NCI-H748 treated with DMSO at 0.1 percent for 48 hours (cell line): Measurements from ENCODE around the gene NME3.
A peak's percentile ranks its signal among the peaks of the same experiment; 100 is the strongest.

Experiments
- DNase-seq: peaks from one replicate; lab custom pipeline; 2025; lab: John Stamatoyannopoulos, UW

Gene NME3

DNA sequence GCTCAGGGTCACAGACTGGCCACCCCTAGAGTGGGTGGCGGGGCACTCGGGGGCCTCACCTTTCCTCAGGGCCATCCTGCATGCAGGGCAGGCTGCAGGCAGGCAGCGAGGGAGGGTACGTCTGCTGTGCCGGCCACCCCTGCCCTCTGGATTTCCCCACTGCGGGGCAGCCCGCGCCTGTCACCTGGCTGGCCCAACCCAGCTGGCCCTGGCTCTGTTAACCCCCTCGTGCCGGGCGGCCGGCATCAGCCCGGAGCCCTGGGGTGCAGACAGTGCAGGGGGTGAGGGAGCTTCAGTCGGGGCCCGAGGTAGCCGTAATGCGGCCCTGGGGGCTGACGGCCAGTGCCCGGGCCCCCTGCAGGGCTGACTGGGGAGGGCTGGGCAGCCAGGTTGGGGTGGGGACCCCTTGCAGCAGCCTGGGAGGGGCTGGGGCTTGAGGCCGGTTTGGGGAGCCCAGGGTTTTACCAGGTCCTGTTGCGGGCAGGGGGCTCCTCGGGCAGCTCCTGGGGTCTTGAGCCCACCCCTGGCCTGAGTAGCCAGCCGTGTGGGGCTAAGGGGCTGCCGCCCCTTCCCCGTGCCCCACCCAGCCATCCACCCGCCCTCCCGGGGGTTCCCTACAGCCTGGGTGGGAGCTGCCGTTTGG lies 22.4 kb upstream of the NME3 start, which contains the start of gene IGFALS:
Gene IGFALS, minus strand, starts transcription at position 128 of the 643 bp plus-strand sequence. Its CDS starts 53 bp downstream, at position 75.
- DNase-seq: no peak

DNA sequence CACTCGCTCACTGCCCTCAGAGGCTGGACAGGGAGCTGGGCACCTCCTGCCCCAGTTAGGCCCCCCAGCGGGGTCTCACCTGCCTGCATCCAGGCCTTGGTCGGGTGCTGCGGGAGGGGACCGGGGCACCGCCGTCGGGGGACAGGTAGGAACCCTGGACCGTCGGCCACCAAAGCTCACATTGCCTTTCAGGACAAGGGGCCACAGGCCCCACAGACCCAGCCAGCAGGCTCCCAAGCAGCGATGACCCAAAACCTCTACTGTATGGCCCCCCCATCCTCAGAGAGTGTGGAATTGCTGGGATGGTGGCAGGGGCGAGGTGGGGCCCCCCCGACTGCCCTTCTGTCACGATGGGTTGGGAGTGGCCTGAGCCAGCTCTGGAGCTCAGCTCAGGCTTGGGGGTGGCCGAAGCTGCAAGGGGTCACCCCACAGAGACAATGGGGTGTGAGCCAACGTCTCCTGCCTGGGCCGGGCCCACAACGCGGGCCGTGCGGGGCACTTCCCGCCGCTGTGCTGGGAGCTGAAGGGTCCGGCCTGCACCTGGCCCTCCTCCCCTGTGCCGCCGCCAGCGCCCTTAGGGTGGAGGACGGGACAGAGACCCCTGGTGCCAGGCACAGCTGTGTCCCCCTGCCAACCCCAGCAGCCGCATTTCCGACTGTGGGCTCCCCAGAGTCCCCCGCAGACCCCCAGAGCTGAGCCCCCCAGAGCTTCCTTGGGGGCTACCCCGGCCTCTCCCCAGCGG lies 21.7 kb upstream of the NME3 start:
- DNase-seq: no peak

DNA sequence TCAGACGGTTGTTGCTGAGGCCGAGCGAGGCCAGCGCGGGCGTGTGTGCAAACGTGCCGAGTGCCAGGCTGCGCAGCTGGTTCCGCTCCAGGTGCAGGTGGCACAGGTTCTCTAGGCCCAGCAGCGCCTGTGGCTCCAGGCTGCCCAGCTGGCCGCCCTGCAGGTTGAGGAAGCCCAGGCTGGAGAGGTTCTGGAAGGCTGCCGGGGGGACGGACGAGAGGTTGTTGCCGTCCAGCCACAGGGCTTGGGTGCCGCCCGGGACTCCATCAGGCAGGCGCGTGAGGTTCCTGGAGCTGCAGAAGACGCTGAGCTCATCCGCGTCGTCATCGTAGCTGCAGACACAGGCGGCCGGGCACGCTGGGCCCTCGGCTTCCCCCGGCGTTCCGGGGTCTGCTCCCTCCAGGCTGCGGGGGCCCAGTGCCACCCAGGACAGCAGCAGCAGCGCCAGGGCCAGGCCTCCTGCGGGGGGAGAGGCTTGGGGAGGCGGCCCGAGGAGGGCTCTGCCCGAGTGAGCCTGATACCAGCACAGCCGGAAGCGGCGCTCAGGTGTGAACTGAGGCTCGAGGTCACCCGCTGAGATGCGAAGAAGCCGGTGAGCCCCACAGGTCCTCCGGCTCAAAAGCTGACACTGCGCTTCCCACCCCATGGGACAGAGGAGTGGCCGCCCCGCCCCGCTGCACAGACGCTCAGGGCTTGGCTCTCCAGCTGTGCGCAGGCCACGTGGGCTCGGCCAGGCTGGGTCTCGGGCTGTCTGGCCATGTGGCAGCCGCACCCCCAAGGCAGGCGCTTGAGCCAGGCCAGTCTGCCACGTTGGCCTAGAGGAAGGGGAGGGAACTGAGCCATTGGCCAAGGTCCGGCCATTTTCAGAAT lies 20.8 kb upstream of the NME3 start:
- DNase-seq: no peak

DNA sequence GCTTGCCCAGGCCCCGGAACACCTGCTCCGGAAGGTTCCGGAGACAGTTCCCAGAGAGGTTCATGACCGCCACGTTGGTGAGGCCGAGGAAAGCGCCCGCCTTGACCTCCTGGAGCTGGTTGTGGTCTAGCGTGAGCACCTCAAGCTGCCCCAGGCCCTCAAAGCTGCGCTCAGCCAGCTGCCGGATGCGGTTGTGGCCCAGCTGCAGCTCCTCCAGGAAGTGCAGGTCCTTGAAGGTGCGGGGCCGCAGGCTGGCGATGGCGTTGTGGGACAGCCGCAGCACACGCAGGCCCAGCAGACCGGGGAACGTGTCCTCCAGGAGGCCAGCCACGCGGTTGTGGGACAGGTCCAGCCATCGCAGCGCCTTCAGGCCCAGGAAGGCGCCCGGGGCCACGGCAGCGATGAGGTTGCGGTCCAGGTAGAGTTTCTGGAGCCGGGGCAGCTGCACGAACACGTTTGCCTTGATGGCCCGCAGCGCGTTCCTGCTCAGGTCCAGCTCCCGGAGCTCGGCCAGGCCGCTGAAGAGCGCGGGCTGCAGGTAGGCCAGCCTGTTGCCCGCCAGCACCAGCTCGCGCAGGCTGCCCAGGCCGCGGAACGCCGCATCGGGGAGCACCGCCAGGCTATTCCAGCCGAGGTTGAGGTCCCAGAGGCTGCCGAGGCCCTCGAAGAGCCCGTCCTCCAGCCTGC lies 20.1 kb upstream of the NME3 start:
- no peak for DNase-seq

DNA sequence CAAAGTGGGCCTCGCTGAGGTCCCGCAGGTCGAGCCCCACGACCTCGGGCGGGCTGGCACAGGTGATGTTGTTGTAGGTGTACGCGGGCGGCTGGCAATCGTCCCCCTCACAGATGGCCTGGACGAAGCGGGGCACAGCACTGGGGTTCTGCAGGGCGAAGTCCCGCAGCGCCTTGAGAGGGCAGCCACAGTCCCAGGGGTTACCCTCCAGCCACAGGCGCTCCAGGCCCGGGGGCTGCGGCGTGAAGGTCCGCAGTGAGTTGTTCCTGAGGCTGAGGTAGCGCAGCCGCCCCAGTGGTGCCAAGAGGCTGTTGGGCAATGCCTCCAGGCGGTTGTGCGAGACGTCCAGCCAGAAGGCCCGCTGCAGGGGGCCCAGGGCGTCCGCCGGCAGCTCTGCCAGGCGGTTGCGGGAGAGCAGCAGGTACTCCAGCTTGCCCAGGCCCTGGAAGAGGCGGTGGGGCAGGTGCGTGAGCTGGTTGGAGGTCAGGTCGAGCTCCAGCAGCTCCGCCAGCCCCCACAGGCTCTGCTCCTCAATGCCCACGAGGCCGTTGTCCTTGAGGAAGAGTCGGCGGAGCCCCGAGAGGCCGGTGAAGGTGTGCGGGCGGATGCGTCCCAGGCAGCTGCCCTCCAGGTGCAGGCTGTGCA lies 19.4 kb upstream of the NME3 start:
- DNase-seq: no peak

DNA sequence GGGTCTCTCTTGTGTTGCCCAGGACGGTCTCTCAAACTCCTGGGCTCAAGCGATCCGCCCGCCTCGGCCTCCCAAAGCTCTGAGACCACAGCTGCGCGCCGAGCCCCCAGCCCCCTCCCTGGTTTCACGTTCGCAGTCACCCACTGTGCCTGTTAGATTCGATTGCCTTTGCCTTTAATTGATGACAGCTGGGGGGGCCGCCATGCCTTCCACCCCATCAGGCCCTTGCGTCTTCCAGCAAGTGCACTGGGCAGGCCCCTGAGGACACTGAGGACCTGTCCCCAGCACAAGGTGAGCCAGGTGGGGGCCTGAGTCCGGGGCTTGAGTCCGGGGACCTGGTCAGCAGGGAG lies 18.9 kb upstream of the NME3 start:
- no peak for DNase-seq

DNA sequence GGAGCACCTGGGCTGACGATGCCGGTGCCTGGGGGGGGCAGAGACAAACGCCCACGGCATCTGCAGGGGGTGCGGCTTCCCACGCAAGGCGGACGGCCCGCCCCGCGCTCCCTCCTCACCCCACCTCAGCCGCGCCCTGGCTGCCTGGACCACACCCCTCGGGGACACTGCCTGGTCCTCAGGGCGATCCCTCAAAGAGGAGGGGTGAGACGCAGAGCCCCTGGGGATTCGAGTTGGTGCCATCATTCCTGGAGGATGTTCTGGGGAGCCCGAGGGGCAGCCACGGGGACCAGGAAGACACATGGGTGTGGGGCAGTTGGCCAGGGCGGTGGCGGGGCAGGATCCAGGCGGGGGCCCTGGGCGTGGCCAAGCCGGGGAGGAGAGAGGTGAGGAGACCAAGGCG lies 18.3 kb upstream of the NME3 start:
- DNase-seq: no peak

DNA sequence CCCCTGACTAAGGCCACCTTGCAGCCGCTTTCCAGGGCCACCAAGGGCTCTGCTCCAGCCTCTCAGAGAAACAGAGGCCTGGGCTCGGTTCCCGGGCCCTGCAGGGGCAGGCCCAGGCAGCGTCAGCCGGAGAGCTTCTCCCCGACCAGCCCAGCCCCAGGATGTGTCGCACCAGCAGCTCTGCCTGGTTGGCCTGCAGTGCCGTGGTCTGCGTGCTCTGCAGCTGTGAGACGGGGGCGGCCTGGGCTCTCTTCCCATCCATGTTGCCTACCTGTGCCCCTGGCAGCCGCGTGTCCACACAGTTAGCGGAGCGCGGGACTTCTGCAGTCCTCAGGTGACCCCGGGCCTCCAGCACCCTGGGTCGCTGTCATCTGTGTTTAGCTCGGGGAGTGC lies 17.4 kb upstream of the NME3 start:
- DNase-seq: no peak

DNA sequence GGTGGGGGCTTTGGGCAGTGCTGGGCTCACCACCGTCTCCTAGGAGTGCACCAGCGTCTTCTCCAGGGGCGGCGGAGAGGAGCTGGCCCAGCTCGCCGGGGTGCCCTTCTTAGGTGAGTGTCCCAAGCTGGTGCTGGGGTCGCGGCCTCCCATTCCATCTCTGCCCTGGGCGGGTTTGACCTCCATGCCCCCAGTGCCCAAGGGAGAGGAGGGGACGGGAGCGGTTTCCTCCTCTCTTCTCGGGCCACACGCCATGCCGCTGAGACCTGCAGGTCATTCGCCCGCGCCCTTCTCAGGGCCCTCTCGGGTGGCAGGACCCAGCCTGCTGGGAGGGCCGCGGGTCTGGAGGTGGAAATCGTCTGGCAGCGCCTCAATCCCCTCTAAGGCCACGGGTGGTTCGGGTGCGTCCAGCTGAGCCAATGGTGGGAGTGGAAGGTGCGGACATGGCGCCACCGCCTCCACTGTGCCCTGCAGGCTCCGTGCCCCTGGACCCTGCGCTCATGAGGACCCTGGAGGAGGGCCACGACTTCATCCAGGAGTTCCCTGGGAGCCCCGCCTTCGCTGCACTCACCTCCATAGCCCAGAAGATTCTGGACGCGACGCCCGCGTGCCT lies 16.9 kb upstream of the NME3 start:
- DNase-seq: no peak

DNA sequence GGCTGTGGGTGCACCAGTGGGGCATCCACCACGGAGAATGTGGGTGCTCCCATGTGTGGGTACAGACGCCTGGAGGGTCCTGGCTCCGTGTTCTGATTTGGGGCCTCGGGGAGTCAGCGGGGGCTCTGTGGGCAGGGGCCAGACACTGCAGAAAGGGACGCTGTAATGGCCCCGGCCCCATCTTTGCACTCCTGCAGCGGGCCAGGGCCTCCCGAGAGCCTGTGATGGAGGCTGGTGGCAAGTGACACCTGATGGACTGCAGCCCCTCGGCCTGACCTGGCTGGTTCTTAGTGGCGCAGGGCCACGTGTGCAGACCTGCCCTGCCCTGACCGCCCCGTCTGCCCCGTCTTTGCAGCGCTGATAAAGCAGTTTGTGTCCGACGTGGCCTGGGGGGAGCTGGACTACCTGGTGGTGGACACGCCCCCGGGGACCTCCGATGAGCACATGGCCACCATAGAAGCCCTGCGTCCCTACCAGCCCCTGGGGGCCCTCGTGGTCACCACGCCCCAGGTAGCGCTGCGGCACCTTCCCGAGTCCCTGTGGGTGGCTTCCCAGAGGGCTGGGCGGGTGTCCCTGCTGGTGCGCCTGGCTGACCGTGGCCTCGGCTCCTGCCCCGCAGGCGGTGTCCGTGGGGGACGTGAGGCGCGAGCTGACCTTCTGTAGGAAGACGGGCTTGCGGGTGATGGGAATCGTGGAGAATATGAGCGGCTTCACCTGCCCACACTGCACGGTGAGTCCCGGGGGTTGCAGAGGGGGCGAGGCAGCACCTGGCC lies 16.2 kb upstream of the NME3 start:
- DNase-seq: no peak

DNA sequence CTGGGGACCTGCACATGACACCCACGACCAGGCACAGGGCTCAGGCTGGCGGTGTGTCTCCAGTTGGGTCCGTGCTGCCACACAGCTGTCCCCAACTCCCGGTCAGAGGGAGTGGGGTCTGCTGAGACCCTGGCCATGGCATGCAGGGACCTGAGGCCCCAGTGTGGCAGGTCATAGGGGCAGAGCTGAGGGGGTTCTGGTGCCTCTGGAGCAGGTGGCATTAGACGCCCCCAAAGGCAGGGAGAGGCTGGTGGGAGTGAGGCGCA lies 15.6 kb upstream of the NME3 start:
- DNase-seq: no peak

DNA sequence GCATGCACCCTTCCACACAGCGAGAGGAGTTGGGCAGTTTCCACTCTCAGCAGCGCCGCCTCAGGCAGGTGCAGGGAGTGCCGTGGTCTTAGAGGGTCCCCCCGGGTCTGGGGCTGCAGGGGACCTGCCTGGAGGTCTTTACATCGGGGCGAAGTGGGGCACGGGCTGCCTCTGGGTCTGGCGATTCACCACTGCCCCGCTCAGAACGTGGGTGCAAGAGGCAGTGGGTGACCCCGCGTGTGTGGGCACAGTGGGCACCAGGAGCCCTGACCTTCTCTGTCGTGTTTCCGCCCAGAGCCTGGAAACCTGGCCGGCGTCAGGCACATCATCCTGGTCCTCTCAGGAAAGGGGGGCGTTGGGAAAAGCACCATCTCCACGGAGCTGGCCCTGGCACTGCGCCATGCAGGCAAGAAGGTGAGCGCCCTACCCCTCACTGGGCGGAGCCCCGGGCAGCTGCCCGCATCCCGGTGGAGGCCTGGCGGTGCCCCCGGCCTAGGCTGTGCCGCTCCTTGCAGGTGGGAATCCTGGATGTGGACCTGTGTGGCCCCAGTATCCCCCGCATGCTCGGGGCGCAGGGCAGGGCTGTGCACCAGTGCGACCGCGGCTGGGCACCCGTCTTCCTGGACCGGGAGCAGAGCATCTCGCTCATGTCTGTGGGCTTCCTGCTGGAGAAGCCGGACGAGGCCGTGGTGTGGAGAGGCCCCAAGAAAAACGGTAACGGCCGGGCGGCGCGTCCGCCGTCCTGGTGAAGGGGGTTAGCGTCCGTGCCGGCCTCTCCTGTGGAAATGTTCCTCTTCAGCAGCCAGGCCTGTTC lies 15.1 kb upstream of the NME3 start:
- no peak for DNase-seq

DNA sequence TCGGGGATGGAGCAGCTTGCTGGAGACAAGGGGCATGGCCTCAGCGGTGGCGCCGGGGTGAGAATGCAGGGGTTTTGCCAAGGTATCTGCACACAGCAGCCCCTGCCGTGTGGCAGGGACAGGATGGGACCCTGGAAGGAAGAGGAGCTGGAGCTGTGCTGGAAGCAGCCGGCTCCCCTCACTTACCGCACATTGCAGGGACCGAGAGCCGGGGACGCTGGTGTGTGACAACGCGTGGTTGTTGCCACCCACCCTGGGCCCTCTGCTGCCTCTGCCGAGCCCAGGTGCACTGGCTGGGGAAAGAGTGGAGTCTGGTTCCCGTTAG lies 14.5 kb upstream of the NME3 start:
- DNase-seq: no peak

DNA sequence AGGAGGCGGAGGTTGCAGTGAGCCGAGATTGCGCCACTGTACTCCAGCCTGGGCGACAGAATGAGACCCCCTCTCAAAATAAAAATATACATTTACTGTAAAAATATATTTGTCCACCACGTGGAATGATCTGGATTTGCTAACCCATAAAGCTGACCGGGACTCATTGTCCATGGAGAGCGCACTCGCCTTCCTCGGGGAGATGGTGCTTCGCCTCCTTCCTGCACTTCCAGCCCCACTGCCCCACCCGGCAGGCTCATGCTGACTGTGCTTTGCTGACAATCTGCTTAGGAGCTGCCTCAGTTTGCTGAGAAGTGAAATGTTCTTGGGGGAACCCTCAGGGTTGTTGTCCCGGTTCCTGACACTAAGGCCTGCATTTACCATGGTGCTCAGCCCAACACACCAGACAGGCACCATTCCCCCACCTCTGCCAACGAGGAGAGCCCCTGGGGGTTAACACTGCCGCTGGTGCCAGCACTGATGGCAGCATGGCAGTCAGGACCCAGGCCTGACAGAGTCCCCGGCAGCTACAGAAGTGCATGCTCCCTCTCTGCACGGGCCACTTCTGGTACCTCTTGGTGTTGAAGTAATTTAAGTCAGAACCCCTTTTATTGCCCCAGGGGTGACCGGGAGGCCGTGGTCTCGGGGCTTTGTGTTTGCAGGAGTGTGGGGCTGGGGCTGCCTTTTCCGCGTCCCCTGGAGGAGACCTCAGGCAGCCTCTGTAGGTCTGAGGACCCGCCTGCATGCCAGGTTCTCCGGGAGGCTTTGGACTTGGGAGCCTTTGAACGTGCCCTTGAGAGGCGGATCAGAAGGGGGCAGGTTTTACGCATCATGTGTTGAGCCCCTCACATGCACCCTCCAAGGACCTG lies 13.9 kb upstream of the NME3 start:
- no peak for DNase-seq

DNA sequence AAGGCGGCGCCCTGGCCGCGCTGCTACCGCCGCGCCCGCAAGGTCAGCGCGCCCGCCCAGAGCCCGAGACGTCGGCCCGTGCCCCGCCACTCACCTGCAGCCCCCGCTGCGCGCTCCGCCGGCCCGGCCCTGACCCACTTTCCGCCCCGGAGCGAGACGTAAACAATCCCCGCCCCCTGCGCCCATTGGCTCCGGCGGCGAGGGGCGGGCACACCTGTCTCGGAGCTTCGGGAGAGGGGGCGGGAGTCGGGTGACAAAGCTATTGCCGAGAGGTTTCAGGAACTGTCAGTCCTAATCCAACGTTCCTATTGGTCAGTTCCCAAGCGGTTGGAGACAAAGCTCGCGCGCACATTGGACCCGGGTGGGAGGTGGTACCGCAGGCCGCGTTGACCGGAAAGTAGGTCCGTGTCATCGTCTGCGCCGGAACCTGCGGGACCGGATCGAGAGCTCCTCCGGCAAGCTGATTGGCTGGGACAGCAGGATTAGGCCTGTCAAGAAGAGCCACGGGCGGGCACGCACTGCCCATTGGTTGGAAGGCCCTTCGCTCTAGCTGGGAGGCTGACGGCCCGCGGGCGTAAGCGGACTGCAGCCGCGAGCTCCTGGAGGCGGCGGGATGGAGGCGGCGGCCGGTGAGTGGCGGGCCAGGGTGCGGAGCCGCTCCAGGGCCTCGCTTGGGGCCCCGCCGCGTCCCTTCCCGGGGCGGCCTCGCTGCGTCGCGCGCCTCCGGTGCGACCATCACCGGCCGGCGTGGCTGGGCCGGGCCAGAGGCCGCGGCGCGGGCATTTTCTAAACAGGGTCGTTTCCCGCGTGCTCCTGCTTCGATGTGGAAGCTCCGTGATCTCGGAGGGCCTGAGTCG lies 11.3 kb upstream of the NME3 start, which contains the start of the genes NUBP2 and SPSB3:
Gene NUBP2, plus strand, starts transcription at position 553 of the 857 bp plus-strand sequence. Its CDS starts 61 bp downstream, at position 614.
Gene SPSB3, minus strand, starts transcription at position 164 of the 857 bp plus-strand sequence. CDS start 1,088 bp downstream, outside the sequence.
- DNase-seq: peak; percentile 90

DNA sequence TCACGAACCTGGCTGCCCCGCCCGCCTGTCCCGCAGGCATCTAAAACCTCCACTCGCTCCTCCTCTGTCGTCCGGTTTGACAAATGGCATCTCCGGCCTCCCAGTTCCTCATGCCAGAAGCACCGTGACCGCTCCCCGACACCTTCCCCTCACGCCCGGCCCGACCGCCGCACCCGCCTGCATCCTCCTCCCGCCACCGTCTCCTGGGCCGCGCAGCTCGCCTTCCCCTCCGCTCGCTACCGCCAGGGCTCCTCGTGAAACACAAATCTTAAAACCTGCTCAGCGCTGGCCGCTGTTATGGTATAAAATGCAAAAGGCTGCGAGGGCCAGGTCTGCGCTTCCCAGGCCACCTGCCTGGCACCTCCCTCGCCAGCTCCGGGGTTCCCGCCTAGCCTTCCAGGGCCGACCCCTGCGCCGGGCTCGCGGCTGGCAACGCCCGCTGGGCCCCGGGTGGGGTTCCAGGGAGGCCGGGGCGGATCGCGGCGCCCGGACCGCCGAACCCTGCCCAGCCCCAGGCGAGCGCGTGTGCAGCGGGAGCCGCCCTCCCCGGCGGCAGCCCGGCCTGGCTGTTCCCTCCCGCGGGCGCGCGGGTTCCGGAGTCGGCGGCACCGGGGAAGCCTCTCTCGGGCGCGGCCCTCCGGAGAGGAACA lies 10.5 kb upstream of the NME3 start:
- no peak for DNase-seq

DNA sequence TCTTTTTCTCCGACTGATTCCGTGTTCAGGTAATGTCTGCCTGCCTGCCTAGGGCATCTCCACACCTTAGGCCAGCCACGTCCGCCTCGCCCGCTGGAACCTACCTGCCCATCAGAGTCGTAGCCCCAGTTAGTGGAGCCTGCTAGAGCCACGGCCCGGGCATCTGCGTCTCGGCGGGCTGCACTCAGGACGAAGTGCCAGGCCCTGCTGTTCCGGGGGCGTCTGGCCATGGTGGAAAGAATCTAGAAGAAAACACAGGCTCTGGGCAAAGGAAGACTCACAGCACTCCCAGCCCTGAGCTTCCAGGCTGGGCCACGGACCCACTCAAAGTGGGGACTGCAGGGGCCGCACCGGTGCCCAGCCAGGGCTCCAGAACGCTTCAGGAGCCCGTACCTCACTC lies 9.9 kb upstream of the NME3 start:
- no peak for DNase-seq
